Measurements from ENCODE around the gene LONRF3.
A peak's percentile ranks its signal among the peaks of the same experiment; 100 is the strongest.

LONRF3 gene

DNA sequence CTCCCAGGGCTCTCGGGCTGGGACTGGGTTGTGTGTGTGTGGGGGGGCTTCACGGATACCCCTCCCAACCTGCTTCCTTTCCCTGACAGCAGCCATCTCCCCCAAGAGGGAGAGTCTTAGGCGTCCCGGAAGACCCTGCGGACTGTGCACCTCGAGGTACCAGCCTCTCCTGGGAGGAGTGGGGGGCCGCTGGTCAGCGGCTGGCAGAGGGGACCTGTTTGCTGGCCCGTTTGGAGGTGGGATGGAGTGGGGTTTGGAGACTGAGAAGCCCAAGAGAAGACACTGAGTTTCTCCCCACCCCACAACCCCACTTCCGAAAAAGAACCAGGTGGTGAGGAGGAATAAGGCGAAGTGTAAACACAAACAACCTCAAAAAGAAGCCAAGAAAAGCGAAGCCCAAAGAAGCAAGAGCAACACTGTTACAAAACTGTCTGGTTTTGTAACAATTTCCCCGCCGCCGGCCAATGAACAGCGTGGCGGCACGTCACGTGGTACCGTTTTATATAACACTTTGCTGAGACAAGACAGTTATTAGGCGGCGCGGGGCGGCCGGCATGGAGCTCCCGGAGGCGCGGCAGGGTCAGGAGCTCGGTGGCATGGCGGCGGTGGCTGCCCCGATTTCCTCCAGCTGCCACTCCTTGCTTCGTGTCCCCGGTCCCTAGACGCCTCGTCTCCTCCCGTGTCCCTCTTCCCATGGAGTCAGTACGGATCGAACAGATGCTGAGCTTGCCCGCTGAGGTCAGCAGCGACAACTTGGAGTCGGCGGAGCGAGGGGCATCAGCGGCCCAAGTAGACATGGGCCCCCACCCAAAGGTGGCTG, at the start of gene LONRF3:
Gene LONRF3 (plus strand): TSS at position 531 of the 820 bp plus-strand sequence. CDS start 163 bp downstream, at position 694.
- no peak for DNase-seq (ENCODE audit: low read depth)

DNA sequence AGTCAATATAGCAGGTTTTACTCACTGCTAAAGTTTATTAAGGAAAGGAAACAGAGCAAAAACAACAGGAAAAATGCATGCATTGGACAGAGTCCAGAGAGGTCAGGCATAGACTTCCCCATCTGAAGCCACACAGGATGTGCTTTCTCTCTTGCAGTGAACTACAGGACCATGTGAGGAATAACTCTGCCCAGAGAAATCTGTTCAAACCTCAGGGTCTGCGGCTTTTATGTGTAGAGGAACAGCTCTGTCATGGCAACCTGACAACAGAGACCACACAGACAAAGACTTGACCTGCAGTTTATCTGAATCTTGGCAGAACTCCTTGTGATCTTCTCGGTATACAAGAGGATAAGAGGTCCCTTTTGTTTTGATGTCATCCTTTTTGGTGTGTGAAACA, 46.3 kb upstream of the LONRF3 start:
- DNase-seq (ENCODE audit: low read depth) = no peak

GRCh38 chrX:118935352-118935751, 39.1 kb upstream of the LONRF3 start:
- DNase-seq (ENCODE audit: low read depth) = no peak

GRCh38 chrX:118941147-118941546, 33.3 kb upstream of the LONRF3 start:
- DNase-seq (ENCODE audit: low read depth) = no peak

GRCh38 chrX:118943102-118943501, 31.3 kb upstream of the LONRF3 start:
- peak; percentile 21 for DNase-seq (ENCODE audit: low read depth)

- no peak for DNase-seq (ENCODE audit: low read depth)
These were observed 28.5 kb upstream of the LONRF3 start for GRCh38 chrX:118945921-118946320.

DNA sequence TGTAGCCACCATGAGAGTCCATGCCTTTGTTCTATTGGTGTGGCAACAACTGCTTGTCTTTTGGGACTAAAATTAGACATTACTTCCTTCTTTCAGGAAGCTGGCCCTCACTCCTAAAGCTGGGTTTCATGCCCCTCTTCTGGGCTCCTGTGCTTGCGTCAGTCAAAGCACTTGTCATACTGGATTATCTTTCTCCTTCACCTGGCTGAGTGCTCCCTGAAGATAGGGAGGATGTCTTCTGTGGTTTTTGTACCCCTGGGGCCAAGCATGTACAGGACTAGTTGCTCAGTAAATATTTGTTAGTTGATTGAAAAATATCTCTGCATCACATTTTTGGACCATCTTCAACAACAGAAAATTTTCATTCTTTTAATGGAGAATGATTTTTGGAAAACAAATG, 26.1 kb upstream of the LONRF3 start:
- DNase-seq (ENCODE audit: low read depth) = no peak

DNA sequence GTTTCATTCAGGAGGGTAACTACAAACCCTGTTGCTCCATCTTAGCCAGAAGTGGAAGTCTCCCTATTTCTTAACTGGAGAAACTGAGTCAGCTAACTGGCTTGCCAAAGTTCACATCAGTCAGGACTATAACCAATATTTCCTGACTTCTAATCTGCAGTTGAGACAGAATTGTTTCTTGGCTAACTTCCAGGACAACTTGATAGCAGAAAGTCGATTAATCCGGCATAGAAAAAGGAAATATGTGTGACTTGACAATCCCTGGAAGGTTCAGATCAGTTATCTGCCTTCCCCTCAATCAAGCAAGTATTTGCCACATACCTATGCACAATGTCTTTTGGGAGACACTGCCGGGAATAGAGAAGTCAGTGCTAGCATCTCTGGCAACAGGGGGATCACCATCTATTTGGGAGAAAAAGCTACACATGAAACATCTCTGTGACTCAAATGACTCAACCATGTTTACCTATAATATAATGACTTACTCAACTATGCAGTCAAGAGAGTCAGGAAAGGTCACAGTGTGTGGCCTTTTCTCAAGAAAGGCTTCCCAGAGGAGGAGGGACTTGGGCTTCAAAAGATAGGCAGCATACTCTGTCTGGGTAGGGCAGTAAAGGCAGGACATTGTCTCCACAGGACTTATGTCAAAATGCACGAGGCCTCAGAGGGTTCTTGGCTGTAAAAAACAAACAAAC, 12.4 kb upstream of the LONRF3 start:
- DNase-seq (ENCODE audit: low read depth) = no peak

- no peak for DNase-seq (ENCODE audit: low read depth)
These were observed 11.3 kb upstream of the LONRF3 start for GRCh38 chrX:118963159-118963558.

DNA sequence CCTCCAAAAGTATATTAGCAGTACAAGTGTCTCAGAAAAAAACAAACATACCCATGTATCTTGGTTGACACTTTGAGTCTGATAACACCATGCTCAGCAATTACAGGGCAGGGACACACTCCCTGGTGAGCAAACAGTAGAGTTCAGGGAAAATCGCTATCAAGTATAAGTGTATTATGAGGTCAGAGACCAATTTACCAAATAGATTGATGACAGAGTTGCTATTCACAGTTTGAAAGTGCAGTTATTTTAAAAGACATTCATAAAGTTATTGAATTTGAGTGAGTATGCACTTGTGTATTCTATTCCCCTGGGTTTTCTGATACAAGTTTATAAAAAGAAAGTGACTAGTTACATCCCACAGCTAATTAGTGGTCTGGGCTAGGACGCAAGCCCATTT, 10.2 kb upstream of the LONRF3 start:
- no peak for DNase-seq (ENCODE audit: low read depth)

DNA sequence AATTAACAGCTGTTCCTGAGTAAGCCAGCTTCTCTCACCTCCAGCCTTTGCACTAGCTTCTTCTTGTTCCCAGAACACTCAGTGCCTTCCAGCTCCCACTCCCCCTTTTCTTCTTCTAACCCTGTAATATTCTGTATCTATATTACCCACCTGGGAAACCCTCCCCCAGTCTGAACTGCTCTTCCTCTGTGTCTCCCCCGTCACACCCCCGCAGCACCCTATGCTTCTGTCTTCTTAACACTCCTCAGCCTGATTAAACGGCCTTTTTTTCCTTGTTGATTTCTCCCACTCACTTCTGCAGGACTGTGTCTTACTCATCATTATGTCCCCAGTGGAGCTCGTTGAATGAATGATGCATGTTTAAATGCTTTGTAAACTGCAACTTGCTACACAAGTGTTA, 9.0 kb upstream of the LONRF3 start:
- no peak for DNase-seq (ENCODE audit: low read depth)

GRCh38 chrX:118968031-118968430, 6.4 kb upstream of the LONRF3 start:
- no peak for DNase-seq (ENCODE audit: low read depth)

DNA sequence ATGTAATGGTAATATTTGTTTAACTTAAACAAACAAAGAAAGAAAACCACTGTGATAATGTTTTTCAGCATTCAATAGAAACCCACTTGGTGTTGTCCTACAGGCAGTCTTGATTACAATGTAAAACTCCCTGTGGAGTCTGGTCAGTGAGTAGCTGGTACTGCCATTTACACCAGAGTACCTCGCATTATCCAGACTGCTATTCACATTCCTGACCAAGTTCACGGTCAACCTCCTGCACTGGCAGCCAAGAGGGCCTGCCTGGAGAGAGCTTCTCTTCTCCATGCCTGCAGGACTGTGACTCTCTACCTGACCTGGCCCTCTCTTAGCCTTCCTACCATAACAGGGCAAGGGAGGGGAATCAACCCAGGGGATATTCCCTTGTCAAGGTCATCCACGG, 2.9 kb upstream of the LONRF3 start:
- no peak for DNase-seq (ENCODE audit: low read depth)

DNA sequence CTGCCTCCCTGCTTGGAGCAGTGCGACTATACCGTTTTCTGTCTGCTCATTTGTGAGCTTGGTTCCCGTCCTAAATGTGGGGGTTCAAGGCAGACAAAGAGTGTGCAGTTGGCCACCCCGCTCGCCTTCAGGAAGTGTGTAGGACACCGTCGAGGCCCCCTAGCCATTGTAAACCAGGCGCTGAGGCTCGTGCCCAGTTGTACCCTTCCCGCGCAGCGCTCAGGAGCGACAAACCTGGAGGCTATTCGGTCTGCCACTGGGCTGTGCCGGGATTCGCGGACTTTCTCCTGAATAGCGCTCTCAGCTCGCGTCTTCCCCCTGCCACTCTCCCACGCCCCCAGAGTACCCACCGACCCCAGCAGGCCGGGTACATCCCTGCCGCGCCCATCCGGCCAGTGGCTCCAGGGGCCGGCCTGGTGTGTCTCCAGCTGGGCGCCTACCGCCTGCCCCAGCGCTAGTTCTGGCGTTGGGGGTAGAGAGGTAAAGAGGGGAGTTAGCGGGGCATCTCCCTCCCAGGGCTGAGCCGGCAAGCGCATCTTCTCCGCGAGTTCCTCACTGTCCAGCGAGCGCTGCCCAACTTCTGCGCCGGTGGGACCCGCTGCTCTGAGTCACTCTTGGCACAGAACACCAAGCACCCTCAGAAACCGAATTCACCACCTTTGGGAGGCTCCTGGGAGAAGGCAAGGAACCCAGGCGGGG, 880 bp upstream of the LONRF3 start:
- DNase-seq (ENCODE audit: low read depth) = no peak

DNA sequence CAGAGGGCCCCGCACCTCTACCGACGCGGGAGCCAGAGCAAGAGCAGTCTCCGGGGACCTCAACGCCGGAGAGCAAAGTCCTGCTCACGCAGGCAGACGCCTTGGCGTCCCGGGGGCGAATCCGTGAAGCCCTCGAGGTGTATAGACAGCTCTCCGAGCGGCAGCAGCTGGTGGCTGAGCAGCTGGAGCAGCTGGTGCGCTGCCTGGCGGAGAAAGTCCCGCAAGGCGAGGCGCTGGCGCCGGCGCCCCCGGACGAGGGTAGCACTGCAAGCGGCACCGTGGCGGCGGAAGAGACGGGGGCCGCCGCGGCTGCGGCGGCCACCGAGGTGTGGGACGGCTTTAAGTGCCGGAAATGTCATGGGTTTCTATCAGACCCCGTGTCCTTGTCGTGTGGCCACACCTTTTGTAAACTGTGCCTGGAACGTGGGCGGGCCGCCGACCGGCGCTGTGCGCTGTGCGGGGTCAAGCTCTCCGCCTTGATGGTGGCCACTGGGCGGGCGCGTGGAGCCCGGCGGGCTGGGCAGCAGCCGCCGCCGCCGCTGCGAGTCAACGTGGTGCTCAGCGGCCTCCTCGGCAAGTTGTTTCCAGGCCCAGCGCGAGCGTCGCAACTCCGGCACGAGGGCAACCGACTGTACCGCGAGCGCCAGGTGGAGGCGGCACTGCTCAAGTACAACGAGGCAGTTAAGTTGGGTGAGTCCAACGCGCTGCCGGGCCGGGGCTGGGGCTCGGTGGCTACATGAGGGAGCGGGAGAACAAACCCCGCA, 672 bp downstream of the LONRF3 start:
- no peak for DNase-seq (ENCODE audit: low read depth)

DNA sequence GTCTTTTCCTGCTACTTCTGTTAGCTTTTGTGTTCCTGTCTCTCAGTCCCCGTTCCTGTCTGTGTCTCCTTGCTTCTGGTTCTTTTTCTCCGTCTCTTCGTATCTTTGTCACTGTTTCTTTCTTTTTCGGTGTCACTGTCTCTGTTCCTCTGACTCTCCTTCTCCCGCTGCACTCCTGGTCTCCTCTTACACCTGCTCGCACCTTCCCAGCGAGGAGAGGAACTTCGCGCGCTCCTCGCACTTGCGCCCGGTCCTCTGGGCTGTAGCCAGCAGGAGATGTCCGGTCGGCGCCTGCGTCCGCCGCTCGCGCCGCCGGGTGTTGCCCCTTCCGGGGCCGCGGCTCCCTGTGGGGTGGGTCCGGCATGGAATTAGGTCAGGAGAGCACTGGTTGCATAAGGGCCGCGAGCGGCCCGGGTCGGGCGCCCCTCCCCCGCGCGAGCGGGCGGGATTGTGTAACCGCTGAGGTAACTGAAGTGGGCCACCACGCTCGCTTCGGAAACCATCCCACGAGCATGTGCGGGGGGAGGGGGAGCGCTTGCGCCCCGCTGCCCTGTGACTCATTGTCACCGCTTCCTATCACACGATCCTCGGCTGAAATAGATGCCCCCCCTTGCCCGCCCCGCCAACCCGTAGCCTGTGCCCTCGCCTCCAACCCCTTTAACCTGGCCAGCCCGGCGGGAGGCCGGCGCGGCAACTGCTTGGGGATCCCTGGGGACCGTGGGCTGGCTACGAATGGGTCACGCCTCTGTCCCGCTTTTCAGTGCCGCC, 1.6 kb downstream of the LONRF3 start:
- no peak for DNase-seq (ENCODE audit: low read depth)

DNA sequence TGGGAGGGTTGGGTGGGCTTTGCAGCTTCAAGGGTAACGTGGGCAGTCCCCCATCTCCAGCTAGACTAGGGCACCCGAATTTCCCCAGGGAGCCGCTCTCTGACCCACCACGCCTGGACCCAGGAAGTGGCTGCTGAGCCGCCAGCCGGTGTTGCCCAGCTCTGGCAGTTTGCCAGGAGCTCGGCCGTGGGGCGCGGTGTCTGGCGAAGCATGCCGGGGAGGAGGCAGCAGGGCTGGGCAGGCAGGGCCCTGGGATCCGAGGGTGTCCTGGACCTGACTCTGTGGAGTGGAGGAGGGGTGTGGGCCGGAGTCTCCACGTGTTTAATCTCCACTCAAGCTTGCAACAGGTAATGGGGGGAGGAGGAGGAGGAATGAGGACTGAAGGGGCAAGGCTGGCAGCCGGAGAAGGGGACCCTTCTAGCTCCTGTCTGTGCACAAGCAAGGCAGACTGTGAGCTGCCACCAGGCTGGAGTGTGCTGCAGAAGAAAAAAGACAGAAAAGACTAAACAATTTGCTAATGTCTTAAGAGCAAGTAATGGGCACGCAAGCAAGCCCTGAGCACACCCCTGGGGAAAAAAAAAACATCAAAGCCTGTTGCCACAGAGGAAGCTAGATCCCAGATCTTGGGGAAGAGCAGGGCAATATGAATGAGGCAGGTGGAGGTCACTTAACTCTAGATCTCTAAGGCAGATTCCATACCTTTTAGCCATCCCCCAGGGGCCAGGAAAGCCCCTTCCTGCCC, 2.4 kb downstream of the LONRF3 start:
- no peak for DNase-seq (ENCODE audit: low read depth)

- DNase-seq (ENCODE audit: low read depth) = no peak
These were observed 3.0 kb downstream of the LONRF3 start for GRCh38 chrX:118977424-118977823.

GRCh38 chrX:118978451-118978850, 4.0 kb downstream of the LONRF3 start:
- DNase-seq (ENCODE audit: low read depth) = no peak

DNA sequence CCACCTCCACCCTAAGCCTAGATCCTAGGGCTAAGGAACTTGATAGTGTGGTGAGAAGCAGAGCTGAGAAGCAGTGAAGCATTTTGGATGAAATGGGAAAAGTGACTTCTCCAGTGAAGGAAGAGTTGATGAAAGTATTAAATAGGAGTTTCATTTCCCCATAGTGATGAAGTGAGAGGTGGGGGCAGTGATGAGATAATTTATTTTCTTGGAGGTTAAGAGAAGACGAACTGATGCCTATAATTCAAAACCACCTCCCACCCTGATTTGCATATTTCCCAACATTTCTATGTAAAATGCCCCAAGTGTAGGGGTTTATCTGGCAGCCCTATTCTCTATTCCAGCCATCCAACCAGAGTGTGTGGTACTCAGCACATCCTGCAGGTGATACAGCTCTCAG, 6.3 kb downstream of the LONRF3 start:
- no peak for DNase-seq (ENCODE audit: low read depth)

DNA sequence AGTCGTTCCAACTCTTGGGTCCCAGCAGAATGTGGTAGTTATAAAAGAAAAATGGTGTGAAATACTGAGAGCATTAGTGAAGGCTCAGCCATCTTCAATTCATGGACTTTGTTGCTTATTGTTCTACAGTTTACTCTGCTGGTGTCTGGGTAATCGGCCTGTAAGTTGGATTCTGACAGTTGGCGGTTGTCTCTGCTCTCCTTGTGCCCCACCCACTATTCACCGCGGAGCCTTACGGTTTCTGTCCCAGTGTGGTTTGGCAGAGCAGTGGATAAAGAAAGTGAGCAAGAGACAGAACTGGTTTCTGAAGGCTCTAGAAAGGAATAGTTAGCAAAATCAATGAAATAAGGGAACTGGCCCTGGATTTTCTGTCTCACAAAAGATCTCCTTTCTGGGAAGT, 9.1 kb downstream of the LONRF3 start:
- no peak for DNase-seq (ENCODE audit: low read depth)

Data from CMK (cell line).